RKO (cell line): Measurements from ENCODE around the gene HERC2.

ENCODE experiments used
- DNase-seq: peaks from one replicate; pipeline ENCODE4 v3.0.0-alpha.2; 2016; ENCODE audit warnings: low spot score

Gene HERC2

GRCh38 chr15:28112962-28113361 lies 209.0 kb downstream of the HERC2 start:
- no peak for DNase-seq

GRCh38 chr15:28112101-28112760 lies 209.7 kb downstream of the HERC2 start:
- DNase-seq = no peak

DNA sequence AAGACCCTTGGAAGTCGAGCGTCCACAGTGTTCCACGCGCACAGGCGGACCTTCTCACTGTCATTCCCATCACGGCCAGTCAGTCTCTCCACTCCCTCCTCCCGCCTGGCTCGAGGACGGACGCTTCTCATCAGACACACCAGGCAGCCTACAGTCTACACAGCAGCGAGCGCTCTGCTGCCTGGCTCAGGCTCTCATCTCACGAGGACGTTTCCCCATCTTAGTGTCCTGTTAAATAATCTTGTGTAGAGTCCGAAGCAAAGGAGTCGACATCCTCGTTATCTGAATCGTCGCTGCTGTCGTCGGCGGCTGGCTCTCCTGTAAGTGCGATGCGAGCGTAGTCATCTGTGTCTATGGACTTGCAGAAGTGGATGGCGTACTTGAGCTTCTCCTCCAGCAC lies 210.4 kb downstream of the HERC2 start:
- no peak for DNase-seq

DNA sequence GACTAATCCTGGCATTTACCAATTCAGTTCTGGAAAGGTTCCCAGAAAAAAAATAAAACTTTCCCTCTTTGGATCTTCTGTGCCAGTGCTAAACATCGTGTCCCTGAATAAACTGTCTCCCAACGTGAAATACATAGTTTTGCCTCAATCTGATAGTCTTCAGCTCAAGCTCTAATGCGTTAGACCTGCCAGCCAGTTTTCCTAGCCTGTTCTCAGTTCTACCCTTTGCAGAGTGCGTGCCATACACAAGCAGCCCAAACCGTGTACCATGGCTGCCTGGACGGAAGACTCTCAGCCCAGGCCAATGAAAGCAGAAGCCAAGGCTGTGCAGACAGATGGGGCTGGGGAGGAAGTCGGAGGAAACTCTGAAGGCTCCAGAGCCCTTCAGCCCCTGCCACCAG lies 211.5 kb downstream of the HERC2 start:
- DNase-seq = no peak

DNA sequence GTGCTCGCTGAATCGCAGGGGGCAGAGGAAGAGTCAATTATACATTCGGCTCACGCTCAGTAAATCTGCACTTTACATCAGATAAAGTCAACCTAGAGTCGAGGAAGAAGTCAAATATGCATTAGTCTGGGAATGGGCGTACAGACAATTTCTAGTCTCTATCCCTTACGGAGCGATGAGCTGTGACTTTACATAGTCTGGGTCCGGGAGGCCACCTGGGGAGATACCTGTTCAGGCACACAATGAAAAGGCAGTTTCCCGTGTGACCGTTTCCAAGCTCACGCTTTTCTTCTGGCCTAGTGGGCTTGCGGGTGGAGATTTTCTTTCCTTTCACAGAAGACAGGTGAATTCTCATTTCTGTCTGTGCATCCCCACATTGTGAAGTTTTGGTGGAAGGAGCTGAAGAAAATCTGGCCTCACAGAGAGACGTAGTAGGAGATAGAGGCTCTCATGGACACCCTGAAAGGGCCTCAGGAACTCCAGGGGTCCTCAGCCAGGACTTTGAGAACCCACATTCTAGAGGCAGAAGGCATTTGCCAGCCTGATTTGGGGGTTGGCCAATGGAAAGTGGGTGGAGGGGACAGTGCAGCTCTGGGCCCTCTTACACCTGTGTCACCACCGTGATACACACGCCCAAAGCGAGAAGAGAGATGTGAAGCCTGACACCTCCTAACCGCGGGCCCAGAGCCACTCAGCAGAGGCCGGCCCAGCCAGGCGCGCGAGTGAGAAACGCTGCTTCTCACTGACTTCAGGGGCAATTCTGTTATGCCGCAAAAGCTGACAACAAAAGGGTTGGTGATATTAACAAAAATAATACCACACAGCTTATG lies 212.1 kb downstream of the HERC2 start:
- DNase-seq = no peak

DNA sequence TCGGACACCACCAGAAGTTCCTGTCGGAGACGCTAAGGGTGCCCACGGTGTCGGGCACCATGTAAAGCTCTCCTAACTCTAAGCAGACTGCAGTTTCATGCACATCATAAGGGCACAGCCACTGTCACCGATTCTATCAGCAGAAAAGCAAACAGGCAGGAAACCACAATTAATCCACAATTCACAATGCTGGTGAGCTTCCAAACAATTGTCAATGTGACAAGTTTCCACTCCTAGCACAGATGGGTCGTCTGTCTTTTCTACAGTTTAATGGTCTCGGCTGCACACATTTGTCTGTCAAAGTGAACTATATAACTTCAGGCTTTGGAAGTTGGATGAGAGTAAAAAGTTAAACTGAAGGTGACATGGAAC lies 214.1 kb downstream of the HERC2 start:
- no peak for DNase-seq

- no peak for DNase-seq
Measured at GRCh38 chr15:28107111-28107903, 214.7 kb downstream of the HERC2 start.

GRCh38 chr15:28106294-28107110 lies 215.5 kb downstream of the HERC2 start:
- no peak for DNase-seq

GRCh38 chr15:28105793-28106192 lies 216.2 kb downstream of the HERC2 start:
- no peak for DNase-seq

- no peak for DNase-seq
Measured at GRCh38 chr15:28105224-28105791, 216.7 kb downstream of the HERC2 start.

DNA sequence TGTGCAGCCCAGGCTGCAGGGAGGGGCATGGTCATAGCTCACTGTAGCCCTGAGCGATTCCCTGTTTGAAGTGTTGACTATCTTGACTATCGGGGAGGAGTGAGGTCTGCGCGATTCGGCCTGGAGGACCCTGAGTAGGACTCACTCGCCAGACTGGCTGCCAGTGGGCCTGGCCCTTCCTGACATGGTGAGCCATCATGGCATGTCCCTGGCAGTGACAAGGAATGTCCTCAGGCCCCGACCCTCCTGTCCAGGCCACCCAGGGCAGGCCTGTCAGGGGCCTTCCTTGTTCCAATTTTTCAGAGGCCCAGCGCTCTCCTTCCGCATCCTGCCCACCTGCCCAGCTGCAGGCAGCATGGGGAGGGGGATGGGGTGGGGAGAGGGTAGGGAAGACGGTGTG lies 217.7 kb downstream of the HERC2 start:
- no peak for DNase-seq

- DNase-seq = no peak
Measured at GRCh38 chr15:28103831-28104230, 218.1 kb downstream of the HERC2 start.

DNA sequence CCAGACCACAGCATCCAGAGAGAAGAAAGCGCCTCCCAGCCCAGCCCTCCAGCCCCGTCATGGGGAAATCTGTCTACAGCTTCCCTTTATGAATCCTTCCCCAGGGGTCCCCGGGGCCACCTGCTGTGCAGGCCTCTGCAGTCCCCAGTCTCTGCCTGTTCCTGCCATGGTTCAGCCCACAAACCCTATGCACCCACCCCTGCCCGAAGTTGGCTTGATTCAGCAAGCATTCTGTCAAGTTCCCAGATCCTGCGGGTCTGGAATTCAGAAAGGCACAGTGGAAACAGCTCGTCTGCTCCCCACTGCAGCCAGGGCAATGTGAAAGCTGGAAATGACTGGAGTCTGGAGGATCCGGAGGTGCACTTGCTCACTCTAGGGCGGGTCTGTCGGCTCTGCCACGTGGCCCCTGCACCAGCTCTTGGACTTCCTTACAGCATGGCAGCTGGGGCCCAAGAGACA lies 220.0 kb downstream of the HERC2 start:
- DNase-seq = no peak

DNA sequence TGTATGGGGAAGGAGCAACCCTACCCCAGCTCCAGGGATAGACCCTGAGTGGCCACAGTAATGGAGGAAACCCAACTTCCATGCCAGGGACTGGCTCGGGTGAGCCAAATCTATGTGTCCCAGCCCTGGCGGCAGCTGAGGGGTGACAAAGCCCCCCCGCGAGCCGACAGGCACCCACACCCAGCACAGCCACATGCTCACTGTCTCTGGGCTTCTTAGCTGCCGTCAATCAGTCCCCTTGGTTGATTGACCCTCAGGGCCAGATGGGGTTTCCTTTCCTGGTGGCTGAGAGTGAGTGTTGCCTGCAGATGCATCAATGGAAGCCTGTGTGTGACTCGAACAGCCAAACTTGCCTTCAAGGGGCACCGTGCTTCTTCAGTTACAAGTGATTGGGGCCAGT lies 220.8 kb downstream of the HERC2 start:
- DNase-seq = no peak

DNA sequence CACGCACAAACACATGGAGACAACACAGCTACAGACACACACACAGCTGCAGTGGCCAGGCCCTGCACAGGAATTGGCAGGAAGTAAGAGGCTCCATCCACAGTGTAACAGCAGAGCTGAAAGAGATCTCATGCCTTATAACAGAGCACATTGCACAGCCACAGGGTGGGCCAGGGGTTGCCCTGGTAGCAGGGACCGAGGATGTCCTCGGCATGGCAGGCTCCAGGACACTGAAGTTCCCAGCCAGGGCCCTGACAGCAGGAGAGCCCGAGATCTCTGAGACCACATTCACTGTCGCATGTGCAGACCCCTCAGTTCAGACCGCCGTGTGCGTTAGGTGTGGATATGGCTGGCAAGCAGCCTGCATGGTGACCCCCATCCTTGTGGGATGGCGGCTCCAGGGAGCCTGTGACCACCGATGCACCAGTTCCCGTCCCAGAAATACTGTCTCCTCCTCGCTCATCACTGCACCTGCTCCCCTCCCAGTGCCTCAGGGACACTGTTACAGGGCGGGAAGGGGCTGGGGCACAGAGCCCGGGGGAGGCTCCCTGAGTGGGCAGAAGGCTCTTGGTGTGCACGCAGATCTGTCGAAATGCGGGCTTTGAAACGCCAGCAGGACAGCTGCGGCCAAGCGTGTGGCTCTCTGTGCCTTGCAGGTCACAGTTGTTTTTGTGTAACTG lies 221.3 kb downstream of the HERC2 start:
- DNase-seq = no peak

DNA sequence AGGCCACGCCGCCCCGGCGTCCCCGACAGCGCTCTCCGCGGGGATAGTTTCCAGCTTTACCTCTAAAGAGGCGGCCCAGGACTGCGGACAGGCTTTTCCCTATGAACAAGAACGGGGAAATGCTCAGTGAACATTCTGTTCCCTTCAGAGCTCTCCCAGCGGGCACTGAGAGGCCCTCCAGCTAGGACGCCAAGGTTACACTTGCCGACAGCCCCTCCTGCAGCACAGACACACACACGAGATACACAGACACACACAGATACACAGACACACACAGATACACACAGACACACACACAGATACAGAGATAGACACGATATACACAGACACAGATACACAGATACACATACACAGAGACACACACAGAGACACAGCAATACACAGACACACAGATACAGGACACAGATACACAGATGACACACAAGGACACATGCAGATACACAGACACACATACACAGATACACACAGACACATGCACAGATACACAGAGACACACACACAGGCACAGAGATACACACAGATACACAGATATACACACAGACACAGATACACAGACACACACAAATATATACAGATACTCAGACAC lies 222.3 kb downstream of the HERC2 start:
- DNase-seq = no peak

DNA sequence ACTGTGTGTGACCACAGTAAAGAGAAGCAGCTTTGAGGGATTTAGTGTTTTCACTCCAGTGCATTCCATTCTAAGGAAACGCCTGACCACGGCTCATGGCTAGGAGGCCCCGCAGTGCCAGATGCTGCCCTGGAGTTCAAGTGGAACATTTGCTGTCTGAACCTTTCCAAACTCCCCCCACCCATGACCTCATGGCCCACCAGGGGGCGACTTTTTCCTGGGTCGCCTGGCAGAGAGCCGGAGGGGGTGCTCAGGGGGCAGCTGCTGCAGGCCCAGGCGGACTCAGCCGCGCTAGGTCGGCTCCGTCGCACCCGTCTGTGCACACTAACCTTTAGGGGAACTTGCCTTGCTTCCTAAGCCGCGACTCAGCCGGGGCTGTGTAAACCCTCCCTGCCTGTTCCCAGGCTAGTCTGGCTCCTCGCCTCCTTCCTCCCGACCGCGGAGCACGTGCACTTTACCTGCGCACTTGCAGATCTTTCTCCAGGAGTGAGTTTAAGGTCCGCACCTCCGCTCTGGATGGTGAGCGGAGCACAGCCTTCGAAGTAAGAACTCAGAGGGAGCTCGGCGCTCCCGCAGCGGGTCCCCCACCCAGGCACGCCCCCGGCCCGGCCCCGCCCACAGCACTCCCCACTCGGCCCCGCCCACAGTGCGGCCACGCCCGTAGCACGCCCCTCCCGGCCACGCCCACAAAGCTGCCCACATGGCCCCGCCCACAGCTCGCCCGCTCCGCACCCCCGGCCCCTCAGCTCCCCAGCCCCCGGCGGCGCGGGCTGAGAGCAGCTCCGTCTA lies 223.0 kb downstream of the HERC2 start, which contains the start of gene OCA2:
OCA2 (minus strand) TSS at position 550 of the 789 bp plus-strand sequence. CDS start 17,441 bp downstream, outside the sequence.
- DNase-seq = no peak

DNA sequence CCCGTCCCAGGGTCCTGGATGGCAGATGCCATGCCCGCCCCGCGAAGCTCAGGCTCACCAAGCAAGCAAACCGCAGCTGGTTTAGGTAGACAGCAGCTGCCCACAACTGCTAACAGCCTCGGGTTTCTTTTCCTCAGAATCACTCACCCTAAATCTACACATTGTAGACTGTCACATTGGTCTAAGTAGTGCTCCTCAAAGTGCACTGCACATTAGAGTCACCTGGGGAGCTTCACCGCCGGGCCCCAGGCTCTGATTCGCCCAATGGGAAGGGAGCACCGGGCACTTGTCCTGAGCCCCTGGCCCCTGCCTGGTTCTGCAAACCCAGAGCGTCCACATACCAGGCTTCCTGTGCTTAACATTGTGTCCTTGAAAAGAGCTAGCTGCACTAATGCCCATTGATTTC lies 223.6 kb downstream of the HERC2 start:
- DNase-seq = no peak

DNA sequence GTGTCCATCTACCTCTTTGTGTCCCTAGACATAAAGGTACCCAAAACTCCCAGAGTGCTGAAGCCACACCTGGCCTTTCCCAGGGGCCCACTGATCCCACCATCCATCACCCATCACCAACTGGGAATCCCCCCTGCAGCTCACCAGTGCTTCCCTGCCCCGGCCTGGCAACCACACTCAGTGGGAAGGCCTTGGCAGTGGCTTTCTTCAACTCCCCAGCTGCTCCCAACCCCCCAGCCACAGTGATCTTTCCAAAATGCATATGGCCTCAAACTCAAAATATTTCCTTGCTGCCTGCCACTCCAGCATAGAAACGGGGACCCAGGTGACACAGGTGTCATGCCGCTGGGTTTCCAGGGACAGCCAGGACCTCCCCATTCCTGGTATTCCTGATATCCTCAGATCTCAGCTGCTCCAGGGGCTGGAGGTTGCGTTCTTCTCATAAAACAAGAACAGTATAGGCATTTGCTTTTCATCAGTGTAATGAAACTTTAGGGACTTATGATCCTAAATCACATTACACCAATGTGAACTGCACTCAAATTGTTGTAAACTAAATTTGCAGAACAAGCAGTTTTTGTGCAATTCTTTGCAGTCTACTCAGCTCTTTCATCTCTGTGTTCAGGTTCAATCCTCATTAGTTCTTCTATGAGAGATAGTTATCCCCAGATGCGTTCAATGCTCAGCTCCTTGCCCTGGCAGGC lies 224.2 kb downstream of the HERC2 start:
- no peak for DNase-seq
